ENCODE measurements around the gene PRR14. TPM values are rescaled to one million over a fixed set of nuclear protein-coding genes. Genes with fewer than 3 reads are reported as not detected.
A peak's percentile ranks its signal among the peaks of the same experiment; 100 is the strongest.
"Not testable (repeated sequence)": the region's sequence is repeated elsewhere in the genome, so short reads cannot be mapped to it uniquely, and the experiment has no call there.

PRR14 gene
- total RNA-seq, 2 donors from 2014 or later, result 21.2 to 35.4 TPM

GRCh38 chr16:30623536-30624283 lies 27.1 kb upstream of the PRR14 start:
- Histone ChIP-seq H3K36me3 (ENCODE audit: control insufficient read depth, insufficient read depth, low read length) (no peaks in the 10 kb centered on the region), H3K9ac (ENCODE audit: extremely low read depth, low read length, poor library complexity, severe bottlenecking) (no peak overlapping the region)

GRCh38 chr16:30626236-30626635 lies 24.5 kb upstream of the PRR14 start:
- H3K4me1 Mint-ChIP-seq, result no peaks in the 10 kb centered on the region
- Histone ChIP-seq H3K9ac (ENCODE audit: extremely low read depth, low read length, poor library complexity, severe bottlenecking) (no peak overlapping the region), H3K4me3 (ENCODE audit: low read length) (no peak overlapping the region), H3K27me3 (ENCODE audit: control insufficient read depth, insufficient read depth, low read length, poor library complexity, severe bottlenecking) (peaks cover 13% of the 10 kb centered on the region), H3K36me3 (ENCODE audit: control insufficient read depth, insufficient read depth, low read length) (no peaks in the 10 kb centered on the region), H3K27ac (ENCODE audit: low read depth, low read length) (no peak overlapping the region), H3K9me3 (ENCODE audit: control insufficient read depth, low read length) (no peaks in the 10 kb centered on the region), H3K4me1 (ENCODE audit: control insufficient read depth, insufficient read depth, low read length) (no peaks in the 10 kb centered on the region)
- H3K27ac Mint-ChIP-seq, result no peak overlapping the region
- peaks cover 37% of the 10 kb centered on the region for H3K27me3 Mint-ChIP-seq (ENCODE audit: insufficient read depth)
- DNase-seq, result no peak
- peaks cover 5% of the 10 kb centered on the region for H3K9me3 Mint-ChIP-seq
- H3K36me3 Mint-ChIP-seq (ENCODE audit: low read depth), result no peaks in the 10 kb centered on the region
- WGBS, 2 experiments (ENCODE audit: insufficient coverage in 1 of 2, insufficient read length in 1 of 2), result 93 to 95% methylated on average over 7 to 9 of the region's 9 CpGs
- no peak overlapping the region for H3K4me3 Mint-ChIP-seq
- no peak for TF ChIP-seq CTCF (conservative IDR thresholded peaks at IDR 0.05)

More at GRCh38 chr16:30623536-30624283, 27.1 kb upstream of the PRR14 start:
- WGBS, 2 experiments (ENCODE audit: insufficient coverage in 1 of 2, insufficient read length in 1 of 2), result 91 to 92% methylated on average over 9 to 11 of the region's 11 CpGs
- no peak for DNase-seq
- H3K4me3 Mint-ChIP-seq, result no peak overlapping the region
- H3K9me3 ChIP-seq (ENCODE audit: control insufficient read depth, low read length), result no peaks in the 10 kb centered on the region
- H3K4me1 Mint-ChIP-seq, result no peaks in the 10 kb centered on the region
- H3K4me1 ChIP-seq (ENCODE audit: control insufficient read depth, insufficient read depth, low read length), result no peaks in the 10 kb centered on the region
- H3K36me3 Mint-ChIP-seq (ENCODE audit: low read depth), result no peaks in the 10 kb centered on the region
- peaks cover 8% of the 10 kb centered on the region for H3K9me3 Mint-ChIP-seq
- no peak overlapping the region for H3K27ac ChIP-seq (ENCODE audit: low read depth, low read length)
- no peak for TF ChIP-seq CTCF (conservative IDR thresholded peaks at IDR 0.05)
- H3K27me3 ChIP-seq (ENCODE audit: control insufficient read depth, insufficient read depth, low read length, poor library complexity, severe bottlenecking), result peaks cover 22% of the 10 kb centered on the region
- no peak overlapping the region for H3K27ac Mint-ChIP-seq
- H3K27me3 Mint-ChIP-seq (ENCODE audit: insufficient read depth), result peaks cover 38% of the 10 kb centered on the region
- H3K4me3 ChIP-seq (ENCODE audit: low read length), result no peak overlapping the region

GRCh38 chr16:30628628-30629540 lies 21.9 kb upstream of the PRR14 start:
- Histone ChIP-seq H3K4me3 (ENCODE audit: low read length) (no peak overlapping the region), H3K27ac (ENCODE audit: low read depth, low read length) (no peak overlapping the region), H3K9ac (ENCODE audit: extremely low read depth, low read length, poor library complexity, severe bottlenecking) (no peak overlapping the region), H3K27me3 (ENCODE audit: control insufficient read depth, insufficient read depth, low read length, poor library complexity, severe bottlenecking) (peaks cover 5% of the 10 kb centered on the region), H3K9me3 (ENCODE audit: control insufficient read depth, low read length) (no peaks in the 10 kb centered on the region), H3K4me1 (ENCODE audit: control insufficient read depth, insufficient read depth, low read length) (no peaks in the 10 kb centered on the region), H3K36me3 (ENCODE audit: control insufficient read depth, insufficient read depth, low read length) (no peaks in the 10 kb centered on the region)
- H3K4me1 Mint-ChIP-seq, result no peaks in the 10 kb centered on the region
- peaks cover 2% of the 10 kb centered on the region for H3K9me3 Mint-ChIP-seq
- DNase-seq, result peak; percentile 96
- H3K36me3 Mint-ChIP-seq (ENCODE audit: low read depth), result no peaks in the 10 kb centered on the region
- H3K27me3 Mint-ChIP-seq (ENCODE audit: insufficient read depth), result peaks cover 16% of the 10 kb centered on the region
- no peak overlapping the region for H3K27ac Mint-ChIP-seq
- no peak overlapping the region for H3K4me3 Mint-ChIP-seq
- WGBS, 2 experiments (ENCODE audit: insufficient coverage in 1 of 2, insufficient read length in 1 of 2), result 57 to 65% methylated on average over 8 to 16 of the region's 18 CpGs
- peak; percentile 92 for TF ChIP-seq CTCF (conservative IDR thresholded peaks at IDR 0.05)

- not testable (repeated sequence) for H3K36me3 ChIP-seq (ENCODE audit: control insufficient read depth, insufficient read depth, low read length); H3K9me3 Mint-ChIP-seq; H3K9me3 ChIP-seq (ENCODE audit: control insufficient read depth, low read length); H3K4me3 ChIP-seq (ENCODE audit: low read length); H3K27me3 Mint-ChIP-seq (ENCODE audit: insufficient read depth); H3K4me1 Mint-ChIP-seq; H3K4me1 ChIP-seq (ENCODE audit: control insufficient read depth, insufficient read depth, low read length); H3K4me3 Mint-ChIP-seq; H3K36me3 Mint-ChIP-seq (ENCODE audit: low read depth); DNase-seq; H3K9ac ChIP-seq (ENCODE audit: extremely low read depth, low read length, poor library complexity, severe bottlenecking); H3K27ac Mint-ChIP-seq; H3K27me3 ChIP-seq (ENCODE audit: control insufficient read depth, insufficient read depth, low read length, poor library complexity, severe bottlenecking); H3K27ac ChIP-seq (ENCODE audit: low read depth, low read length)
- WGBS, 2 experiments (ENCODE audit: insufficient coverage in 1 of 2, insufficient read length in 1 of 2), result 88 to 100% methylated on average over 1 to 7 of the region's 7 CpGs
These were observed 18.3 kb upstream of the PRR14 start for GRCh38 chr16:30632454-30632853.

Data from endodermal cell (in vitro differentiated cells).